WTC11 (cell line): ENCODE measurements around the gene SCPEP1. TPM values are rescaled to one million over a fixed set of nuclear protein-coding genes. Genes with fewer than 3 reads are reported as not detected.

Experiments
- HMGXB4 ChIP-seq: sonication (generic); formaldehyde crosslinking; IDR thresholded peaks from 2 replicates; pipeline ENCODE4 v1.8.1; 2023; ENCODE audit warnings: mild to moderate bottlenecking, moderate library complexity, missing genetic modification reagents
- total RNA-seq: library from RNA; stranded (reverse); gene quantifications from 3 replicates; pipeline ENCODE4 v1.2.3, GENCODE V29; 2021

Gene SCPEP1
- total RNA-seq, 1 experiment from 2014 or later: 49.3 TPM

GRCh38 chr17:57051886-57052361, 74.0 kb downstream of the SCPEP1 start (continued):
- no peak for TF ChIP-seq HMGXB4

Other genes with a start within 250 kb of the SCPEP1 start
- gene C17orf67, start 144.2 kb upstream of the SCPEP1 start, total RNA-seq: 3.0 to 3.4 TPM (median 3.3 TPM) in 3 replicates
- 8.5 to 9.4 TPM (median 9.3 TPM) in 3 replicates for gene DGKE, start 144.0 kb upstream of the SCPEP1 start, total RNA-seq
- gene TRIM25, start 64.1 kb upstream of the SCPEP1 start, total RNA-seq: 36.6 to 49.0 TPM (median 38.9 TPM) in 3 replicates
- 22.6 to 23.5 TPM (median 23.4 TPM) in 3 replicates for gene COIL, start 17.1 kb upstream of the SCPEP1 start, total RNA-seq
- 55.9 to 74.5 TPM (median 56.2 TPM) in 3 replicates for gene AKAP1, start 107.1 kb downstream of the SCPEP1 start, total RNA-seq